Esophagus (tissue), 2 donors: Measurements from ENCODE around the gene MUC6. TPM values are rescaled to one million over a fixed set of nuclear protein-coding genes. Genes with fewer than 3 reads are reported as not detected.

ENCODE experiments used
- H3K27ac ChIP-seq, 2 donors: one replicate each; pipeline ENCODE4 v1.5.1; 2013; ENCODE audit warnings: low read depth in 2 of 2, mild to moderate bottlenecking in 2 of 2, inconsistent platforms in 1 of 2, low read length in 1 of 2, moderate library complexity in 1 of 2
- H3K27me3 ChIP-seq, 2 donors: one replicate each; pipeline ENCODE4 v1.6.1; 2013; ENCODE audit warnings: low read length in 2 of 2, control low read depth in 1 of 2, mild to moderate bottlenecking in 1 of 2; ENCODE audit not compliant: insufficient read depth in 2 of 2, control insufficient read depth in 1 of 2
- H3K36me3 ChIP-seq, 2 donors: one replicate each; pipeline ENCODE4 v1.6.1; 2013; ENCODE audit warnings: low read length in 1 of 2; ENCODE audit not compliant: control insufficient read depth in 2 of 2, insufficient read depth in 2 of 2
- H3K4me1 ChIP-seq, 2 donors: one replicate each; pipeline ENCODE4 v1.6.1; 2013; ENCODE audit warnings: low read length in 1 of 2; ENCODE audit not compliant: control insufficient read depth in 2 of 2, insufficient read depth in 2 of 2
- H3K4me3 ChIP-seq, 2 donors: one replicate each; pipeline ENCODE4 v1.5.1; 2013; ENCODE audit warnings: low read length in 2 of 2, mild to moderate bottlenecking in 2 of 2, low read depth in 1 of 2, moderate library complexity in 1 of 2
- H3K9me3 ChIP-seq, 2 donors: one replicate each; pipeline ENCODE4 v1.6.1; 2013; ENCODE audit warnings: mild to moderate bottlenecking in 2 of 2, low read depth in 1 of 2, low read length in 1 of 2, moderate library complexity in 1 of 2; ENCODE audit not compliant: control insufficient read depth in 2 of 2, insufficient read depth in 1 of 2
- WGBS, 2 donors: extraction: QIAGEN DNeasy Blood & Tissue Kit; methylation state at CpG; one replicate each; pipeline ENCODE4 v1.1.7; 2013; 5-methylcytosine and 5-hydroxymethylcytosine counted together
- polyA plus RNA-seq, 2 donors: library from polyadenylated mRNA; stranded (reverse); fragments of 200-250 nt; gene quantifications; one replicate each; pipeline ENCODE4 v1.2.3, GENCODE V29; 2013
- donor health status: healthy with polysubstance abuse.
- donor health status: Bipolar disorder and iron deficiency.

MUC6 gene
- polyA plus RNA-seq, 2 donors, result 0.26 to 0.46 TPM

- H3K27ac ChIP-seq, result no peak overlapping the region
- H3K4me3 ChIP-seq, result no peak overlapping the region
- WGBS, 2 donors, result 57 to 71% methylated on average over 4 to 6 of the region's 6 CpGs
- no peaks in the 10 kb centered on the region for H3K36me3 ChIP-seq
- H3K9me3 ChIP-seq, result no peaks in the 10 kb centered on the region
- peaks cover 0 to 3% of the 10 kb centered on the region in 2 donors for H3K27me3 ChIP-seq
- no peaks in the 10 kb centered on the region for H3K4me1 ChIP-seq
Measured at GRCh38 chr11:1044160-1044559, 7.6 kb upstream of the MUC6 start.

- Histone ChIP-seq H3K27ac (no peak overlapping the region), H3K36me3 (no peaks in the 10 kb centered on the region), H3K4me1 (no peaks in the 10 kb centered on the region), H3K4me3 (no peak overlapping the region), H3K27me3 (no peaks in the 10 kb centered on the region), H3K9me3 (no peaks in the 10 kb centered on the region)
- WGBS, 2 donors, result 64 to 81% methylated on average over 20 of the region's 20 CpGs
Measured at GRCh38 chr11:1043563-1044096, 7.1 kb upstream of the MUC6 start.

GRCh38 chr11:1042626-1043562 is 6.4 kb upstream of the MUC6 start:
- no peaks in the 10 kb centered on the region for H3K4me1 ChIP-seq
- H3K9me3 ChIP-seq, result no peaks in the 10 kb centered on the region
- no peaks in the 10 kb centered on the region for H3K27me3 ChIP-seq
- H3K36me3 ChIP-seq, result no peaks in the 10 kb centered on the region
- 83 to 86% methylated on average over 26 of the region's 26 CpGs for WGBS, 2 donors
- no peak overlapping the region for H3K27ac ChIP-seq
- H3K4me3 ChIP-seq, result no peak overlapping the region

- peaks cover 0 to 1% of the 10 kb centered on the region in 2 donors for H3K27me3 ChIP-seq
- no peak overlapping the region for H3K4me3 ChIP-seq
- H3K4me1 ChIP-seq, result no peaks in the 10 kb centered on the region
- no peak overlapping the region for H3K27ac ChIP-seq
- WGBS, 2 donors, result 52% methylated on average over 18 of the region's 18 CpGs
- H3K9me3 ChIP-seq, result no peaks in the 10 kb centered on the region
- no peaks in the 10 kb centered on the region for H3K36me3 ChIP-seq
Measured at GRCh38 chr11:1041936-1042608, 5.6 kb upstream of the MUC6 start.

GRCh38 chr11:1041471-1041870 is 5.0 kb upstream of the MUC6 start:
- H3K4me3 ChIP-seq, result no peak overlapping the region
- no peaks in the 10 kb centered on the region for H3K4me1 ChIP-seq
- no peaks in the 10 kb centered on the region for H3K36me3 ChIP-seq
- H3K27ac ChIP-seq, result no peak overlapping the region
- peaks cover 0 to 3% of the 10 kb centered on the region in 2 donors for H3K27me3 ChIP-seq
- no peaks in the 10 kb centered on the region for H3K9me3 ChIP-seq
- WGBS, 2 donors, result 43 to 55% methylated on average over 9 of the region's 9 CpGs

- Histone ChIP-seq H3K27me3 (peaks cover 0 to 3% of the 10 kb centered on the region in 2 donors), H3K36me3 (no peaks in the 10 kb centered on the region), H3K4me3 (no peak overlapping the region), H3K27ac (no peak overlapping the region), H3K9me3 (no peaks in the 10 kb centered on the region), H3K4me1 (no peaks in the 10 kb centered on the region)
- WGBS, 2 donors, result 70 to 75% methylated on average over 8 of the region's 8 CpGs
Measured at GRCh38 chr11:1041149-1041467, 4.6 kb upstream of the MUC6 start.

GRCh38 chr11:1040428-1041148 is 4.1 kb upstream of the MUC6 start:
- H3K27ac ChIP-seq, result no peak overlapping the region

GRCh38 chr11:1039481-1040427 is 3.2 kb upstream of the MUC6 start:
- no peaks in the 10 kb centered on the region for H3K4me1 ChIP-seq
- WGBS, 2 donors, result 64 to 71% methylated on average over 32 of the region's 32 CpGs
- H3K9me3 ChIP-seq, result no peaks in the 10 kb centered on the region
- H3K27ac ChIP-seq, result no peak overlapping the region
- H3K4me3 ChIP-seq, result no peak overlapping the region
- H3K27me3 ChIP-seq, result peaks cover 0 to 3% of the 10 kb centered on the region in 2 donors
- H3K36me3 ChIP-seq, result no peaks in the 10 kb centered on the region

More at GRCh38 chr11:1040428-1041148, 4.1 kb upstream of the MUC6 start:
- 67 to 70% methylated on average over 13 to 16 of the region's 16 CpGs for WGBS, 2 donors
- no peak overlapping the region for H3K4me3 ChIP-seq
- no peaks in the 10 kb centered on the region for H3K4me1 ChIP-seq
- peaks cover 0 to 3% of the 10 kb centered on the region in 2 donors for H3K27me3 ChIP-seq
- no peaks in the 10 kb centered on the region for H3K36me3 ChIP-seq
- no peaks in the 10 kb centered on the region for H3K9me3 ChIP-seq
